AG09319 (cell line): ENCODE measurements around the gene RIT2.

Source experiments
- DNase-seq: peaks from one replicate; pipeline ENCODE4 v3.0.0-alpha.2; 2010; ENCODE audit warnings: low read depth; ENCODE audit errors: extremely low read depth
- CTCF ChIP-seq: IDR thresholded peaks from 2 replicates; pipeline ENCODE4 v1.5.1; 2011; ENCODE audit warnings: low read depth, mild to moderate bottlenecking, inconsistent platforms, low read length, moderate library complexity

RIT2 gene

DNA sequence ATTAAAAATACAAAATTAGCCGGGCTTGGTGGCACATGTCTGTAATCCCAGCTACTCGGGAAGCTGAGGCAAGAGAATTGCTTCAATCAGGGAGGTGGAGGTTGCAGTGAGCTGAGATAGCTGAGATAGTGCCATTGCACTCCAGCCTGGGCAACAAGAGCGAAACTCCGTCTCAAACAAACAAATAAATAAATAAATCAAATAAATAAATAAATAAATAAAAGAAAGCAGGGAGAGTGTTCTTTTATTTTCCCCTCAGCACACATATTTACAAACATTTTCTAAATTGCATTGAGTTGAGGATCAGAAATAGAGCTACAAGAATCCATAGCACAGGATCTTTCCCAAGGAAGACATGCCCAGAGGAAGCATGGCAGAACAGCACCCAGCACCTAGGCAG, 71.9 kb downstream of the RIT2 start:
- DNase-seq, result no peak
- TF ChIP-seq CTCF, result no peak

- TF ChIP-seq CTCF, result no peak
- no peak for DNase-seq
These were observed 75.2 kb downstream of the RIT2 start for GRCh38 chr18:43040281-43040680.

GRCh38 chr18:43034683-43035500, 80.6 kb downstream of the RIT2 start:
- no peak for DNase-seq
- TF ChIP-seq CTCF, result no peak

DNA sequence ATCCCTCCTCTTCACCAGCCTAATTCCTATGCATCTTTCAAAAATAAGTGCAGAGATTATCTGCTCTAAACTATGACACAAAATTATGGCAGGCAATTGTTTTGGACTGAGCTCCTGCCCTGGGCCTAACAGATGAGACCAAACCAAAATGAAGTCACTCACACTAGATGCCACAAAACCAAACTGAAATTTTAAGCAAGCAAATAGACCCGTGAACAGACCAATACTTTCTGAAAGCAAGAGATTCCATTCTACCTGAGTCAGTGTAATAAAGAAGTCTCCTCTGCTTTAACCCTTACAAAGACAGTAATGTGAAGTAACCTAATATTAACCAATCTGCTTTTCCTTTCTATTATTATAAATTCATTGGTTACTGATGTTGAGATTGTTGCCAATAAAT, 84.3 kb downstream of the RIT2 start:
- DNase-seq, result no peak
- TF ChIP-seq CTCF, result no peak

DNA sequence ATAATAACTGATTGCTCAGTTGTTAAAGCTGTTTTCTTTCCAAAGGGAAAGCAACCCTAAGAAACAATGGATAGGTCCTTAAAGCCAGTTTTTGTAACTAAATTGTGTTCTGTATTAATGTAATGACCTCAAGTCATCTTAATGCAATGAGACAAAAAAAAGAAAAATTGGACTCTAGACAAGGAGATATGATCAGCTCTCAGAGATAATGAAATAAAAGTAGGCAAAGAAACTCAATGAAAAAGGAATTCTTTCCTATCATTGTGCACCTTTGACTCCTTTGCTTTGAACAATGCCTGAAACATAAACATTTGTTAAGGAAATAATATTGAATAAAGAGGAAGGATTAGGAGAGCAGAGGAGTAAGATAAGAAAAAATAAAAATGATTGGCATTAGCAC, 86.1 kb downstream of the RIT2 start:
- DNase-seq, result no peak
- TF ChIP-seq CTCF, result no peak

DNA sequence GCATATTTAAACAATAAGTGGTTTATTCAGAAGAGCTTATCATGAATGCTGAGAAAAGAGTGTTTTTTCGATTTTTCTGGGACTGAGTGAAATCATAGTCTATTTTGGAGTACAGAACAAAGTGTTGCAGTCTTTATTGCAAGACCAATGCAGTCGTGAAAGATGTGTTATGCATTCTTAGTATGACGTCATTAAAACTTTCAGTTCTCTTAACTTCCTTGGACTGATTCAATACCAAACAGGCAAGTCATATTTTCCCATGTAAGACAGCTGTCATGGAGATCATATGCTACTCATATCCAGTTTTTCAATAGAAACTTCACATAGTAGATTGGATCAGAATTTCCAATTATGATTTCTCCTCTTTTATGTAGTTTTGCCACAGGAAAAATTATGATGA, 92.6 kb downstream of the RIT2 start:
- TF ChIP-seq CTCF, result no peak

GRCh38 chr18:43017622-43018021, 97.9 kb downstream of the RIT2 start:
- no peak for DNase-seq
- TF ChIP-seq CTCF, result no peak

More for the DNA sequence above, 92.6 kb downstream of the RIT2 start:
- no peak for DNase-seq
